ENCODE data around the gene CNGB1. TPM values are rescaled to one million over a fixed set of nuclear protein-coding genes. Genes with fewer than 3 reads are reported as not detected.
"Not testable (repeated sequence)": the region's sequence is repeated elsewhere in the genome, so short reads cannot be mapped to it uniquely, and the experiment has no call there.

The CNGB1 gene
- total and polyA plus RNA-seq, 2 experiments from 2014 or later: not detected

DNA sequence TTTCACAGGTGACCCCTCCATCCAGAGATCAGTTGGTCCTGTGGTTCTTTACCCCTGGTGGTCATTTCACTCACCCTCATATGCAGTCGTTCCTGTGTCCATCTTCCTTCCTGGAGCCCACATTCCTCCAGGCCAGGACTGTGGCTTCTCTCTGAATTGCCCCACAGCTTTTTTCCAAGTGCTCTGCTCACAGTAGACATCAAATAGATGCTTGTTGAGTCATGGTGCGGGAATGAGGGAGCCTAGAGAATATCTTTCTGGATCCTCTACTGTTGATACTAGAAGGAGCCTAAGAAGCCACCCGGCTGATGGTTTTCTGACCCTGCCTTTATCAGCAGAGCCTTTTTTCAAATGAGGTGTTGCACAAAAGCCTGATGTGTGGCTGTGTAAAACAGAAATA lies 40.7 kb upstream of the CNGB1 start:
- H3K4me3 ChIP-seq: no peak overlapping the region
- H3K9me2 ChIP-seq (replicated peaks; ENCODE audit: insufficient read depth): no peaks in the 10 kb centered on the region
- TF ChIP-seq EZH2 (IDR thresholded peaks at IDR 0.05; ENCODE audit: borderline replicate concordance): no peak
- TF ChIP-seq EZH2phosphoT487 (IDR thresholded peaks at IDR 0.05; ENCODE audit: low read depth, severe bottlenecking, unreplicated experiment): no peak
- TF ChIP-seq, protein P1, sequence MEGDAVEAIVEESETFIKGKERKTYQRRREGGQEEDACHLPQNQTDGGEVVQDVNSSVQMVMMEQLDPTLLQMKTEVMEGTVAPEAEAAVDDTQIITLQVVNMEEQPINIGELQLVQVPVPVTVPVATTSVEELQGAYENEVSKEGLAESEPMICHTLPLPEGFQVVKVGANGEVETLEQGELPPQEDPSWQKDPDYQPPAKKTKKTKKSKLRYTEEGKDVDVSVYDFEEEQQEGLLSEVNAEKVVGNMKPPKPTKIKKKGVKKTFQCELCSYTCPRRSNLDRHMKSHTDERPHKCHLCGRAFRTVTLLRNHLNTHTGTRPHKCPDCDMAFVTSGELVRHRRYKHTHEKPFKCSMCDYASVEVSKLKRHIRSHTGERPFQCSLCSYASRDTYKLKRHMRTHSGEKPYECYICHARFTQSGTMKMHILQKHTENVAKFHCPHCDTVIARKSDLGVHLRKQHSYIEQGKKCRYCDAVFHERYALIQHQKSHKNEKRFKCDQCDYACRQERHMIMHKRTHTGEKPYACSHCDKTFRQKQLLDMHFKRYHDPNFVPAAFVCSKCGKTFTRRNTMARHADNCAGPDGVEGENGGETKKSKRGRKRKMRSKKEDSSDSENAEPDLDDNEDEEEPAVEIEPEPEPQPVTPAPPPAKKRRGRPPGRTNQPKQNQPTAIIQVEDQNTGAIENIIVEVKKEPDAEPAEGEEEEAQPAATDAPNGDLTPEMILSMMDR (IDR thresholded peaks at IDR 0.05; ENCODE audit: poor library complexity): no peak
- no peak overlapping the region for H2AFZ ChIP-seq
- H3K79me2 ChIP-seq: no peaks in the 10 kb centered on the region
- H4K20me1 ChIP-seq (ENCODE audit: insufficient read depth, poor library complexity, severe bottlenecking): no peaks in the 10 kb centered on the region
- 51% methylated on average over 3 of the region's 3 CpGs for WGBS (ENCODE audit: low lambda C conversion rate, missing lambda C conversion rate)
- H3K27me3 ChIP-seq: no peaks in the 10 kb centered on the region
- H3K36me3 ChIP-seq (replicated peaks; ENCODE audit: insufficient read depth, low read depth): no peaks in the 10 kb centered on the region
- H3K4me1 ChIP-seq (ENCODE audit: insufficient read depth): no peaks in the 10 kb centered on the region
- no peak overlapping the region for H3K4me2 ChIP-seq
- peak; percentile 52 for DNase-seq (ENCODE audit: low spot score)
- no peak overlapping the region for H3K27ac ChIP-seq
- no peaks in the 10 kb centered on the region for H3K9me3 ChIP-seq (ENCODE audit: low read depth)

DNA sequence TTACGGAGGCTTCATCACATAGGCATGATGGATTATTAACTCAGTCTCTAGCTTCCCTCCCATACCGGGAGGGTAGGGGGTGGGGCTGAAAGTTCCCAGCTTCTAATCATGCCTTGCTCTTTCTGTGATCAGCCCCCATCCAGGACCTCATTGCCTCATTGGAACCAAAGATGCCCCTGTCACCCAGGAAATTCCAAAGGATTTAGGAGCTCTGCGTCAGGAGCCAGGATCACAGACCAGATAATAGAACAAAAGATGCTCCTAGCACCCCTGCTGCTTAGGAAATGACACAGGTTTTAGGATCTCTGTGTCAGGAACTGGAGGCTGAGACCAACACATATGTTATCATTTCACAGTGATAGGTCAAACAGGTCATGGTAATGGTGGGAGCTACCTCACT lies 40.0 kb upstream of the CNGB1 start:
- H3K4me2 ChIP-seq: no peak overlapping the region
- no peaks in the 10 kb centered on the region for H3K9me2 ChIP-seq (replicated peaks; ENCODE audit: insufficient read depth)
- no peaks in the 10 kb centered on the region for H3K27me3 ChIP-seq
- no peak overlapping the region for H3K4me3 ChIP-seq
- no peaks in the 10 kb centered on the region for H3K79me2 ChIP-seq
- H2AFZ ChIP-seq: no peak overlapping the region
- 60% methylated on average over 3 of the region's 3 CpGs for WGBS (ENCODE audit: low lambda C conversion rate, missing lambda C conversion rate)
- H4K20me1 ChIP-seq (ENCODE audit: insufficient read depth, poor library complexity, severe bottlenecking): no peaks in the 10 kb centered on the region
- TF ChIP-seq, protein P1 (IDR thresholded peaks at IDR 0.05; ENCODE audit: poor library complexity): no peak
- TF ChIP-seq EZH2phosphoT487 (IDR thresholded peaks at IDR 0.05; ENCODE audit: low read depth, severe bottlenecking, unreplicated experiment) (no peak), EZH2 (IDR thresholded peaks at IDR 0.05; ENCODE audit: borderline replicate concordance) (no peak)
- no peak overlapping the region for H3K27ac ChIP-seq
- DNase-seq (ENCODE audit: low spot score): no peak
- H3K4me1 ChIP-seq (ENCODE audit: insufficient read depth): no peaks in the 10 kb centered on the region
- H3K9me3 ChIP-seq (ENCODE audit: low read depth): no peaks in the 10 kb centered on the region
- no peaks in the 10 kb centered on the region for H3K36me3 ChIP-seq (replicated peaks; ENCODE audit: insufficient read depth, low read depth)

DNA sequence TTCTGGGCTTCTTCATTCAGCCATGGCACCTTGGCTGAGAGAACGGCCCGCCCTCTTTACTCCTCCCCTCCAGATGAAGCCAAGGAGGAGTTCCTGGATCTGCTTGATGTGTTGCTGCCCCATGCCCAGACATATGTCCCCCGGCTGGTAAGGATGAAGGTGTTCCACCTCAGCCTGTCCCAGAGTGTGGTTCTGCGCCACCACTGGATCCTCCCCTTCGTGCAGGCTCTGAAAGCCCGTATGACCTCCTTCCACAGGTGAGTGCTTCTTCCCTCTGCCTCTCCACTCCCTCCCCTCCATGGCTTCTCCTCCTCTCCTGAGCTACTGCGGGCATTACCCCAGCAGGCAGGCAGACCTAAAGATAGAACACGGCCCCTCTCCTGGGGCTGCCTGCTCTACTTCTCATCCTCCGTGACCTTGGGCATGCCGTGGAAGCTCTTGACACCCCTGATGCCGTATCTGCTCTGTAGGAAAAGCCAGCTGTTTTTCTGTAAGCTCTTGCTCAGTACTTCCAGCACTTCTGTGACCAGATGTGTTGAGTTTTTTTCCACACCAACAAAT lies 39.0 kb upstream of the CNGB1 start:
- 88% methylated on average over 11 of the region's 11 CpGs for WGBS (ENCODE audit: low lambda C conversion rate, missing lambda C conversion rate)
- Histone ChIP-seq H3K9me2 (replicated peaks; ENCODE audit: insufficient read depth) (no peaks in the 10 kb centered on the region), H3K4me1 (ENCODE audit: insufficient read depth) (no peaks in the 10 kb centered on the region), H3K36me3 (replicated peaks; ENCODE audit: insufficient read depth, low read depth) (no peaks in the 10 kb centered on the region), H4K20me1 (ENCODE audit: insufficient read depth, poor library complexity, severe bottlenecking) (no peaks in the 10 kb centered on the region), H3K4me3 (no peak overlapping the region), H2AFZ (no peak overlapping the region), H3K9me3 (ENCODE audit: low read depth) (no peaks in the 10 kb centered on the region), H3K27ac (no peak overlapping the region), H3K27me3 (no peaks in the 10 kb centered on the region), H3K4me2 (no peak overlapping the region), H3K79me2 (no peaks in the 10 kb centered on the region)
- no peak for DNase-seq (ENCODE audit: low spot score)
- TF ChIP-seq EZH2 (IDR thresholded peaks at IDR 0.05; ENCODE audit: borderline replicate concordance) (no peak), EZH2phosphoT487 (IDR thresholded peaks at IDR 0.05; ENCODE audit: low read depth, severe bottlenecking, unreplicated experiment) (no peak)
- TF ChIP-seq, protein P1 (IDR thresholded peaks at IDR 0.05; ENCODE audit: poor library complexity): no peak

DNA sequence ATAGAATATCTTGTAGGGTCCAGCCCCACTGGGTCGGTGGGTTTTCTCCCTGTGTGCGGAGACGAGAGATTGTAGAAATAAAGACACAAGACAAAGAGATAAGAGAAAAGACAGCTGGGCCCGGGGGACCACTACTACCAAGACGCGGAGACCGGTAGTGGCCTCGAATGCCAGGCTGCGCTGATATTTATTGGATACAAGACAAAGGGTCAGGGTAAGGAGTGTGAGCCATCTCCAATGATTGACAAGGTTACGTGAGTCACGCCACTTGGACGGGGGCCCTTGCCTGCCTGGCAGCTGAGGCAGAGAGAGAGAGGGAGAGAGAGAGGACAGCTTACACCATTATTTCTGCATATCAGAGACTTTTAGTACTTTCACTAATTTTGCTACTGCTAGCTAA lies 33.8 kb upstream of the CNGB1 start:
- not testable (repeated sequence) for H4K20me1 ChIP-seq (ENCODE audit: insufficient read depth, poor library complexity, severe bottlenecking); H3K4me2 ChIP-seq; DNase-seq (ENCODE audit: low spot score); H3K27ac ChIP-seq; H3K4me1 ChIP-seq (ENCODE audit: insufficient read depth); H3K79me2 ChIP-seq; H3K4me3 ChIP-seq; H3K27me3 ChIP-seq; H3K36me3 ChIP-seq (replicated peaks; ENCODE audit: insufficient read depth, low read depth); H2AFZ ChIP-seq; H3K9me3 ChIP-seq (ENCODE audit: low read depth); H3K9me2 ChIP-seq (replicated peaks; ENCODE audit: insufficient read depth)
- WGBS (ENCODE audit: low lambda C conversion rate, missing lambda C conversion rate): 94% methylated on average over 12 of the region's 12 CpGs
